Fibroblast of villous mesenchyme (primary cell): ENCODE data around the gene RAG1. TPM values are rescaled to one million over a fixed set of nuclear protein-coding genes. Genes with fewer than 3 reads are reported as not detected.

Experiments used
- DNase-seq: peaks from one replicate; pipeline ENCODE4 v3.0.0-alpha.2; 2010; ENCODE audit warnings: low read depth
- H3K4me3 ChIP-seq: 2 replicates; pipeline ENCODE4 v1.5.1; 2011; ENCODE audit warnings: low read depth, mild to moderate bottlenecking, low read length
- total RNA-seq: library from RNA; depleted of rRNA; stranded (reverse); fragments of >200 nt; gene quantifications from 2 replicates; pipeline ENCODE4 v1.2.3, GENCODE V29; 2012
- TF ChIP-seq, protein P1 (sequence below): IDR thresholded peaks from 2 replicates; pipeline ENCODE4 v1.5.1; 2012; ENCODE audit warnings: low read depth, mild to moderate bottlenecking, low read length; ENCODE audit not compliant: insufficient read depth

RAG1 gene
- total RNA-seq, 1 donor: 0.86 TPM

DNA sequence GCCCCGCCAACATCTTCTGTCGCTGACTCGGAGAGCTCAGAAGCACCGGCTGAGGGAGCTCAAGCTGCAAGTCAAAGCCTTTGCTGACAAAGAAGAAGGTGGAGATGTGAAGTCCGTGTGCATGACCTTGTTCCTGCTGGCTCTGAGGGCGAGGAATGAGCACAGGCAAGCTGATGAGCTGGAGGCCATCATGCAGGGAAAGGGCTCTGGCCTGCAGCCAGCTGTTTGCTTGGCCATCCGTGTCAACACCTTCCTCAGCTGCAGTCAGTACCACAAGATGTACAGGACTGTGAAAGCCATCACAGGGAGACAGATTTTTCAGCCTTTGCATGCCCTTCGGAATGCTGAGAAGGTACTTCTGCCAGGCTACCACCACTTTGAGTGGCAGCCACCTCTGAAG, 6.7 kb downstream of the RAG1 start:
- DNase-seq: no peak
- H3K4me3 ChIP-seq: no peak overlapping the region
- TF ChIP-seq, protein P1, sequence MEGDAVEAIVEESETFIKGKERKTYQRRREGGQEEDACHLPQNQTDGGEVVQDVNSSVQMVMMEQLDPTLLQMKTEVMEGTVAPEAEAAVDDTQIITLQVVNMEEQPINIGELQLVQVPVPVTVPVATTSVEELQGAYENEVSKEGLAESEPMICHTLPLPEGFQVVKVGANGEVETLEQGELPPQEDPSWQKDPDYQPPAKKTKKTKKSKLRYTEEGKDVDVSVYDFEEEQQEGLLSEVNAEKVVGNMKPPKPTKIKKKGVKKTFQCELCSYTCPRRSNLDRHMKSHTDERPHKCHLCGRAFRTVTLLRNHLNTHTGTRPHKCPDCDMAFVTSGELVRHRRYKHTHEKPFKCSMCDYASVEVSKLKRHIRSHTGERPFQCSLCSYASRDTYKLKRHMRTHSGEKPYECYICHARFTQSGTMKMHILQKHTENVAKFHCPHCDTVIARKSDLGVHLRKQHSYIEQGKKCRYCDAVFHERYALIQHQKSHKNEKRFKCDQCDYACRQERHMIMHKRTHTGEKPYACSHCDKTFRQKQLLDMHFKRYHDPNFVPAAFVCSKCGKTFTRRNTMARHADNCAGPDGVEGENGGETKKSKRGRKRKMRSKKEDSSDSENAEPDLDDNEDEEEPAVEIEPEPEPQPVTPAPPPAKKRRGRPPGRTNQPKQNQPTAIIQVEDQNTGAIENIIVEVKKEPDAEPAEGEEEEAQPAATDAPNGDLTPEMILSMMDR: no peak

DNA sequence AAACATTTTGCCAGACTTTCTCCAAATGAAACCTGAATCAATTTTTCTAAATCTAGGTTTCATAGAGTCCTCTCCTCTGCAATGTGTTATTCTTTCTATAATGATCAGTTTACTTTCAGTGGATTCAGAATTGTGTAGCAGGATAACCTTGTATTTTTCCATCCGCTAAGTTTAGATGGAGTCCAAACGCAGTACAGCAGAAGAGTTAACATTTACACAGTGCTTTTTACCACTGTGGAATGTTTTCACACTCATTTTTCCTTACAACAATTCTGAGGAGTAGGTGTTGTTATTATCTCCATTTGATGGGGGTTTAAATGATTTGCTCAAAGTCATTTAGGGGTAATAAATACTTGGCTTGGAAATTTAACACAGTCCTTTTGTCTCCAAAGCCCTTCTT, 9.6 kb downstream of the RAG1 start:
- H3K4me3 ChIP-seq: no peak overlapping the region
- TF ChIP-seq, protein P1: no peak
- DNase-seq: no peak

DNA sequence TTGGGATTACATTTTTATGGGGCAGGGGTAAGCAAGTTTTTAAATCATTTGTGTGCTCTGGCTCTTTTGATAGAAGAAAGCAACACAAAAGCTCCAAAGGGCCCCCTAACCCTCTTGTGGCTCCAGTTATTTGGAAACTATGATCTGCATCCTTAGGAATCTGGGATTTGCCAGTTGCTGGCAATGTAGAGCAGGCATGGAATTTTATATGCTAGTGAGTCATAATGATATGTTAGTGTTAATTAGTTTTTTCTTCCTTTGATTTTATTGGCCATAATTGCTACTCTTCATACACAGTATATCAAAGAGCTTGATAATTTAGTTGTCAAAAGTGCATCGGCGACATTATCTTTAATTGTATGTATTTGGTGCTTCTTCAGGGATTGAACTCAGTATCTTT, 10.1 kb downstream of the RAG1 start:
- TF ChIP-seq, protein P1: no peak
- no peak overlapping the region for H3K4me3 ChIP-seq

DNA sequence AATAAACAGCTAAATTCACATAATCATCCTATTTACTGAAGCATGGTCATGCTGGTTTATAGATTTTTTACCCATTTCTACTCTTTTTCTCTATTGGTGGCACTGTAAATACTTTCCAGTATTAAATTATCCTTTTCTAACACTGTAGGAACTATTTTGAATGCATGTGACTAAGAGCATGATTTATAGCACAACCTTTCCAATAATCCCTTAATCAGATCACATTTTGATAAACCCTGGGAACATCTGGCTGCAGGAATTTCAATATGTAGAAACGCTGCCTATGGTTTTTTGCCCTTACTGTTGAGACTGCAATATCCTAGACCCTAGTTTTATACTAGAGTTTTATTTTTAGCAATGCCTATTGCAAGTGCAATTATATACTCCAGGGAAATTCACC, 10.7 kb downstream of the RAG1 start:
- no peak overlapping the region for H3K4me3 ChIP-seq
- DNase-seq: no peak

More for the DNA sequence above, 10.1 kb downstream of the RAG1 start:
- DNase-seq: no peak

DNA sequence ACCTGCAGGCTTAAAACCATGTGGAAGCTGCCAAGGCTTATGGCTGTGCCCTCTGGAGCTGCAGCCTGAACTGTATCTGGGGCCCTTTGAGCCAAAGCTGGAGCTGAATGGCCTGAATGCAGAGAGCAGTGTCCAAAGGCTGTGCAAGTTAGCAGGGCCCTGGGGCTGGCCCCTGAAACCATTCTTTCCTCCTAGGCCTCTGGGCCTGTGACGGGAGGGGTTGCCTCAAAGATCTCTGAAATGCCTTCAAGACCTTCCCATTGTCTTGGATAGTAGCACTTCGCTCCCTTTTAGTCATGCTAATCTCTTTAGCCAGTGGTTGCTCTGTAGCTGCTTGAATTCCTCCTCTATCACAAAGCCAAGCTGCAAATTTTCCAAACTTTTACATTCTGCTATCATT, 13.7 kb downstream of the RAG1 start:
- no peak for DNase-seq

More for the DNA sequence above, 10.7 kb downstream of the RAG1 start:
- TF ChIP-seq, protein P1: no peak

DNA sequence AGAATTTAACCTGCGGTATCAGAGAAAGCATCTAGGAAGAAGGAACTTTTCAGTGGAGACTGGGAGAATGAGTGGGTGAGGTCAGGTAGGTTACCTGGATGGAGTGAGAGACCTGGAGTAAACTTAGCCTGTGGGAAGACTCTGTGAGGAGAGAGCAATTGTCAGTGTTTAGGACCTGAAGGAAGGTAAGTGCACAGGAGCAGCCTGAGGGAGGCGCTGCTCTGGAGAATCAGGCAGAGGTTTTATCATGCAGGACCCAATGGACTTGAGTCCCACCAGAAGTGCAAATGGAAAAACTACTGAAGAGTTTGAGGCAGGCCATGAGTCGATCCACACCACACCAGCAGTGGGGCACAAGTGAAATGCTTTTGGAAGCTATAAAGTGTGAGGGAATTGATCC, 15.9 kb downstream of the RAG1 start:
- DNase-seq: no peak
- H3K4me3 ChIP-seq: no peak overlapping the region
- TF ChIP-seq, protein P1: no peak

More for the DNA sequence above, 13.7 kb downstream of the RAG1 start:
- H3K4me3 ChIP-seq: no peak overlapping the region
- TF ChIP-seq, protein P1: no peak

DNA sequence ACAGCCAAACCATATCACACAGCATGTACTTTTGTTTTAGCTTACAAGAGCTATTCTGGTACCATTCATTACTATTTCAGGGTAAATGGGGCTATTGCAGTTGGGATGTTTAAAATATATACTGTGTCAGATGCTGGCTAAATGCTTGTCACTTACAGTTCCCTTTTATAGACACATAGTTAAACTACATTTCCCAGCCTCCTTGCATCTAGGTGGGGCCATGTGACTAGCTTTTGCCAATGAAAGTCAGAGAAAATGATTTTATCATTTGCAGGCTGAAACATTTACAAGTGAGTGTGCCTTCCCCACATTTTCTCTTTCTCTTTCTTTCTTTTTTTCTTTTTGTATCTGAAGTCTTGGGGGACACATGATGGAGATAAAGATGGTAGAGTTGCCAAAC, 18.7 kb downstream of the RAG1 start:
- TF ChIP-seq, protein P1: no peak
- H3K4me3 ChIP-seq: no peak overlapping the region

More for the DNA sequence above, 18.7 kb downstream of the RAG1 start:
- DNase-seq: no peak
